MM.1S (cell line): Measurements from ENCODE around the gene REXO4.

Experiments
- DNase-seq: peaks from one replicate; pipeline ENCODE4 v3.0.0-alpha.2; 2015
- H2AFZ ChIP-seq: fragments of 300-600 bp; sonication (generic); 2 replicates; pipeline ENCODE4 v1.6.0; 2016; ENCODE audit warnings: antibody characterized with exemption, low read length
- H3F3A ChIP-seq: fragments of 300-600 bp; sonication (generic); 2 replicates; pipeline ENCODE4 v1.6.1; 2016; ENCODE audit warnings: mild to moderate bottlenecking, antibody characterized with exemption, low read length, moderate library complexity, mixed read lengths; ENCODE audit not compliant: insufficient read depth
- H3K27ac ChIP-seq: fragments of 300-600 bp; sonication (generic); 2 replicates; pipeline ENCODE4 v1.5.1; 2016; ENCODE audit warnings: mild to moderate bottlenecking, low read length
- H3K27me3 ChIP-seq: fragments of 300-600 bp; sonication (generic); replicated peaks from 2 replicates; pipeline ENCODE4 v1.6.0; 2016; ENCODE audit warnings: low read length; ENCODE audit not compliant: insufficient read depth
- H3K36me3 ChIP-seq: fragments of 300-600 bp; sonication (generic); replicated peaks from 2 replicates; pipeline ENCODE4 v1.6.1; 2016; ENCODE audit warnings: mild to moderate bottlenecking, low read length, mixed read lengths; ENCODE audit not compliant: insufficient read depth
- H3K4me1 ChIP-seq: fragments of 300-600 bp; sonication (generic); 2 replicates; pipeline ENCODE4 v1.6.1; 2016; ENCODE audit warnings: low read length, mixed read lengths
- H3K4me2 ChIP-seq: fragments of 300-600 bp; sonication (generic); 2 replicates; pipeline ENCODE4 v1.6.0; 2016; ENCODE audit warnings: low read depth, low read length
- H3K4me3 ChIP-seq: fragments of 300-600 bp; sonication (generic); 2 replicates; pipeline ENCODE4 v1.5.1; 2016; ENCODE audit warnings: low read length, mixed read lengths
- H3K79me2 ChIP-seq: fragments of 300-600 bp; sonication (generic); 2 replicates; pipeline ENCODE4 v1.6.1; 2016; ENCODE audit warnings: mixed run types, low read length, mixed read lengths
- H3K9ac ChIP-seq: fragments of 300-600 bp; sonication (generic); 2 replicates; pipeline ENCODE4 v1.6.1; 2016; ENCODE audit warnings: low read length, mixed read lengths
- H3K9me2 ChIP-seq: fragments of 300-600 bp; sonication (generic); replicated peaks from 2 replicates; pipeline ENCODE4 v1.6.1; 2016; ENCODE audit warnings: mild to moderate bottlenecking, low read length, mixed read lengths; ENCODE audit not compliant: insufficient read depth
- H3K9me3 ChIP-seq: fragments of 300-600 bp; sonication (generic); replicated peaks from 2 replicates; pipeline ENCODE4 v1.6.1; 2016; ENCODE audit warnings: mild to moderate bottlenecking, low read length, mixed read lengths; ENCODE audit not compliant: insufficient read depth
- H4K20me1 ChIP-seq: fragments of 300-600 bp; sonication (generic); 2 replicates; pipeline ENCODE4 v1.6.1; 2016; ENCODE audit warnings: mild to moderate bottlenecking, low read length, moderate library complexity, mixed read lengths; ENCODE audit not compliant: insufficient read depth
- EZH2 ChIP-seq: fragments of 300-600 bp; sonication (generic); optimal IDR thresholded peaks from 2 replicates; pipeline ENCODE3; 2017; ENCODE audit warnings: low read depth, mild to moderate bottlenecking, antibody characterized with exemption, low read length, mixed read lengths
- EZH2phosphoT487 ChIP-seq: fragments of 300-600 bp; sonication (generic); IDR thresholded peaks from 2 replicates; pipeline ENCODE4 v1.6.1; 2018; ENCODE audit warnings: antibody characterized with exemption, low read length
- TF ChIP-seq, protein P1 (sequence below): fragments of 300-600 bp; sonication (generic); IDR thresholded peaks from 2 replicates; pipeline ENCODE4 v1.5.1; 2016; ENCODE audit warnings: antibody characterized with exemption, low read length, mixed read lengths

The REXO4 gene

GRCh38 chr9:133390713-133391112 is 27.1 kb downstream of the REXO4 start:
- Histone ChIP-seq H3K9me2 (no peaks in the 10 kb centered on the region), H3K4me1 (no peaks in the 10 kb centered on the region), H3K79me2 (no peaks in the 10 kb centered on the region), H3K27ac (no peak overlapping the region), H2AFZ (no peak overlapping the region), H3K36me3 (no peaks in the 10 kb centered on the region), H3F3A (no peaks in the 10 kb centered on the region), H3K9me3 (no peaks in the 10 kb centered on the region), H4K20me1 (no peaks in the 10 kb centered on the region), H3K4me2 (no peak overlapping the region), H3K9ac (no peak overlapping the region), H3K27me3 (peaks cover 68% of the 10 kb centered on the region), H3K4me3 (no peak overlapping the region)
- no peak for DNase-seq
- TF ChIP-seq EZH2 (no peak), EZH2phosphoT487 (no peak)
- TF ChIP-seq, protein P1, sequence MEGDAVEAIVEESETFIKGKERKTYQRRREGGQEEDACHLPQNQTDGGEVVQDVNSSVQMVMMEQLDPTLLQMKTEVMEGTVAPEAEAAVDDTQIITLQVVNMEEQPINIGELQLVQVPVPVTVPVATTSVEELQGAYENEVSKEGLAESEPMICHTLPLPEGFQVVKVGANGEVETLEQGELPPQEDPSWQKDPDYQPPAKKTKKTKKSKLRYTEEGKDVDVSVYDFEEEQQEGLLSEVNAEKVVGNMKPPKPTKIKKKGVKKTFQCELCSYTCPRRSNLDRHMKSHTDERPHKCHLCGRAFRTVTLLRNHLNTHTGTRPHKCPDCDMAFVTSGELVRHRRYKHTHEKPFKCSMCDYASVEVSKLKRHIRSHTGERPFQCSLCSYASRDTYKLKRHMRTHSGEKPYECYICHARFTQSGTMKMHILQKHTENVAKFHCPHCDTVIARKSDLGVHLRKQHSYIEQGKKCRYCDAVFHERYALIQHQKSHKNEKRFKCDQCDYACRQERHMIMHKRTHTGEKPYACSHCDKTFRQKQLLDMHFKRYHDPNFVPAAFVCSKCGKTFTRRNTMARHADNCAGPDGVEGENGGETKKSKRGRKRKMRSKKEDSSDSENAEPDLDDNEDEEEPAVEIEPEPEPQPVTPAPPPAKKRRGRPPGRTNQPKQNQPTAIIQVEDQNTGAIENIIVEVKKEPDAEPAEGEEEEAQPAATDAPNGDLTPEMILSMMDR = no peak

GRCh38 chr9:133389562-133389961 is 28.2 kb downstream of the REXO4 start:
- Histone ChIP-seq H3K4me3 (no peak overlapping the region), H3K27me3 (peaks cover 68% of the 10 kb centered on the region), H2AFZ (no peak overlapping the region), H3K27ac (no peak overlapping the region), H3K9me2 (no peaks in the 10 kb centered on the region), H3K36me3 (no peaks in the 10 kb centered on the region), H3K9me3 (no peaks in the 10 kb centered on the region), H3K9ac (no peak overlapping the region), H3K4me1 (no peaks in the 10 kb centered on the region), H3K4me2 (no peak overlapping the region), H3K79me2 (no peaks in the 10 kb centered on the region), H3F3A (no peaks in the 10 kb centered on the region), H4K20me1 (no peaks in the 10 kb centered on the region)
- no peak for TF ChIP-seq EZH2phosphoT487
- no peak for DNase-seq

DNA sequence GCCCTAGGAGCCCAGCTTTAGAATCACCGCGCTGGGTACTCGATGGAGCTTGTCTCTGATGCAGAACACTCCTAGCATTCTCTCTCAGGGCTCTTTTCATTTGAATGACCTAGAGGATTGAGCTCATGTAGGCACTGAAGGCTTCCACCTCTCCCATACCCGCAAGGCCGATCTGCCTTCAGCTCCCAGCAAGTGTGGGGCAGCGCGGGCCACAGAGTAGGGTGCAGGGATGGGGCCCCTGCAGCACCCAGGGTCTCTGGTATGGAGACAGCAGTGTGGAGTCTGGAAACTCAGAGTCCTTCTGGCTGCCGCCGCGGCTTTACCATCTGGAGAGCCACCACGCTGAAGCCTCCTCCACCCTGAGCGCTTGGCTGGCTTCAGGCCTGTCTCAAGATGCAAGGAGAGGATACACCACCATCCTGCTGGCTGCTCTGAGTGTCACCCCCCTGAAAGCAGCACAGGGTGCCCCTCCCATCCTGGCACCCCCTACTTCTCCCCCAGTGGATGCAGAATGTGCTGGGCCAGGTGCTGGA is 28.7 kb downstream of the REXO4 start:
- Histone ChIP-seq H3K4me3 (no peak overlapping the region), H3F3A (no peaks in the 10 kb centered on the region), H3K4me2 (no peak overlapping the region), H3K36me3 (no peaks in the 10 kb centered on the region), H3K79me2 (no peaks in the 10 kb centered on the region), H3K27ac (no peak overlapping the region), H3K9me2 (no peaks in the 10 kb centered on the region), H3K9ac (no peak overlapping the region), H3K9me3 (no peaks in the 10 kb centered on the region), H3K4me1 (no peaks in the 10 kb centered on the region), H3K27me3 (peaks cover 65% of the 10 kb centered on the region), H4K20me1 (no peaks in the 10 kb centered on the region), H2AFZ (no peak overlapping the region)
- no peak for TF ChIP-seq EZH2phosphoT487
- no peak for TF ChIP-seq EZH2
- DNase-seq = no peak

DNA sequence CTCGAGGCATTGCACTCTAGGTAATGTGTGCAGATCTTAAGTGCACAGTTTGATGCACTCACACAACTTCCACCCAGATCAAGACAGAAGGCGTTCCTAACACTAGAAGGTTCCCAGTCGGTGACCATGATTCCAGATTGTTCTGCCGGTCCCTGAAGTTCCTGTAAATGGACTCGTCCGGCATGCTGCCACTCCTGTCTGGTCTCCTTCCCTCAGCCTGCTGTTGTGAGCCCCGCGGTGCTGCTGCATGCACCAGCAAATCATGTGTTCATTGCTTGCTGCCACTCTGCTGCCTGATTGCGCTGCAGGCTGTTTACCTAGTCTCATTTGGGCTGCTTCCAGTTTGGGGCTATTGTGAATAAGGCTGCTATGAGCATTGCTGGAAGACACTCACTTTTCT is 30.1 kb downstream of the REXO4 start:
- no peaks in the 10 kb centered on the region for H4K20me1 ChIP-seq
- H3K4me1 ChIP-seq = no peaks in the 10 kb centered on the region
- H3K9ac ChIP-seq = no peak overlapping the region
- no peaks in the 10 kb centered on the region for H3K36me3 ChIP-seq
- H3K9me2 ChIP-seq = no peaks in the 10 kb centered on the region
- DNase-seq = no peak
- H3K79me2 ChIP-seq = no peaks in the 10 kb centered on the region
- no peaks in the 10 kb centered on the region for H3F3A ChIP-seq
- H3K27ac ChIP-seq = no peak overlapping the region
- H3K9me3 ChIP-seq = no peaks in the 10 kb centered on the region
- TF ChIP-seq, protein P1 = no peak
- TF ChIP-seq EZH2phosphoT487 = no peak
- no peak for TF ChIP-seq EZH2
- no peak overlapping the region for H3K4me2 ChIP-seq
- no peak overlapping the region for H3K4me3 ChIP-seq
- H3K27me3 ChIP-seq = peaks cover 65% of the 10 kb centered on the region
- no peak overlapping the region for H2AFZ ChIP-seq
